Activated CD8-positive, alpha-beta memory T cell treated with anti-CD3 and anti-CD28 coated beads for 4 hours (primary cell): ENCODE results near the gene DMRT2.

Experiments used
- DNase-seq, 2 donors: peaks; one replicate each; pipeline ENCODE4 v3.0.0-alpha.2; 2020; ENCODE audit warnings: low read depth in 2 of 2

Gene DMRT2

DNA sequence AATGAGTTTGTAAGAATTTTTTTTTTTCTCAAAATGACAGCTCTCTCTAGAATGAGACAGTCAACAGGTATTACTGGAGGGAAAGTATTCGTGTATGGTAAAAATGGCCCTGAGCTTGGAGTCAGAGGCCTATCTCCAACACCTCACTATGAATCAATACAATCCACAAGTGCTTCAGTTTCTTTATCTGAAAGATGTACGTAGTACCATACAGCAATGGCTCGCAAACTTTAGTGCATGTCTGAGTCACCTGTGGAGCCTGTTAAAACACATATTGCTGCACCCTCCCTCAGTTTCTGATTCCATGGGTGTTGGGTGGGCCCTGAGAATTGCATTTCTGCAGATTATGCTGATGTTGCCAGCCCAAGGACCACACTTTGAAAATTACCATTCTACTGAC lies 44.6 kb downstream of the DMRT2 start:
- DNase-seq, result no peak

DNA sequence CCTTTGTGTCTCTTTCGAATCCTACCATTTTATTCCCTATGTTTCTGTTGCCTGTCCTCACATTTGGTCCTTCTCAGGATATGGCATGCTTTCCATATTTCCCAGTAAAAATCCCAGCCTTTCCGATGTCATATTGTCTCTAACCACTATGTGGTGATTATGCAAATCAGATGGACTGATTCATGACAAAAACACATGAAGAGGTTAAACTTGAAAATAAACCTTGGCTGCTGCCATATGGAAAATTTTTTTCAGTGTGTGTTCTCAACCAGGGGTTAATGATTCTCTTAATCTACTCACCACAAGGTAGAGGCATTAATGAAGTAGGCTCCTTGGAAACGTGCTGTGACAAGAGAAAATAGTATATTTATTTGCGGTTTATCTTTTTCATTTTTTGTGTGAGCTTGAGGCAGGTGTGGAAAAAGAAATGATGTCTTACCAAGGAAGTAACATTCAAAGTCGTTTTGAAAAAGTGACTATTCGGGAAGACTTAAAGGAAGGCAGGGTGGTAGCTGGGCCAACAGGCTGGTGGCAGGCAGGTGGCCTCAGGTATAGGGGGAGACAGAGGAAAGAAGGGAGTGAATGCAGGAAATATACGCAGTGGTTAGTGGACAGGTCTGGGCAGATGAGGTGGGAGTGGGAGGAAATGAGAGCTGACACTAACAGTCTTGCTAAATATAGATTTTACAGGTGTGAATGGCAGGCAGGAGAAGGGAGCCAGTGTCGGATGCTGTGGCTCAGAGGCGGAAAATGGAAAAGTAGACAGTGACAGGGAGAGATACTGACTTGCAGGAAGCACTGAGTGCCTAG lies 46.2 kb downstream of the DMRT2 start:
- no peak for DNase-seq

GRCh38 chr9:1098551-1098950 lies 48.4 kb downstream of the DMRT2 start:
- DNase-seq, result no peak

DNA sequence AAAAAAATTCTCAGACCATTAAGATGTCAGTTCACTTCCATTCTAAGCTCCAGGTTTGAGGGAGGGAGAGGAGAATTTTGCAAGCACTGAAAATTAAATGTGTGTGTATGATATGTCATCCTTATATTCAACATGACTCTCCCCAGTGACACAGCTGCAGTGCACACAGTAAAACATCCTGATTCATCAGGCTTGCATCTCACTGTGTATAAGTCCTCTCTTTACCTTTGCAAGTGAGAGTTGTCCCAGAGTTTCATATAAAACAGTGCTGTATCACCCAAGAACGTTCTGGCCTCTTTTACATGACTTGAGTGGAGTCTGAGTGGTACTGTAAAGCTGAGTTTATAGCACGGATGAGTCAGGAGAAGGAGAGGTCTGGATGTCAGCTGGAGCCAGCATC lies 50.0 kb downstream of the DMRT2 start:
- DNase-seq, result no peak

GRCh38 chr9:1100945-1101344 lies 50.8 kb downstream of the DMRT2 start:
- no peak for DNase-seq

- no peak for DNase-seq
Observed at GRCh38 chr9:1101846-1102641, 51.9 kb downstream of the DMRT2 start.

- DNase-seq, result no peak
Observed at GRCh38 chr9:1102642-1102970, 52.4 kb downstream of the DMRT2 start.
